Testis (tissue), 2 donors: ENCODE data around the gene OR6C65.

Source experiments
- POLR2A ChIP-seq: fragments of 450-650 bp; IDR thresholded peaks from one replicate; pipeline ENCODE4 v1.6.1; 2017; ENCODE audit warnings: antibody characterized with exemption, mild to moderate bottlenecking, moderate library complexity
- TF ChIP-seq, protein P1 (sequence below), 3 experiments: fragments of 450-650 bp in 2 of 3; fragments of 200-600 bp in 1 of 3; sonication (generic) in 1 of 3; IDR thresholded peaks; one replicate each; pipeline ENCODE4 v1.5.1; 2016 to 2019; ENCODE audit warnings: antibody characterized with exemption in 3 of 3, mild to moderate bottlenecking in 2 of 3, moderate library complexity in 1 of 3

DNA sequence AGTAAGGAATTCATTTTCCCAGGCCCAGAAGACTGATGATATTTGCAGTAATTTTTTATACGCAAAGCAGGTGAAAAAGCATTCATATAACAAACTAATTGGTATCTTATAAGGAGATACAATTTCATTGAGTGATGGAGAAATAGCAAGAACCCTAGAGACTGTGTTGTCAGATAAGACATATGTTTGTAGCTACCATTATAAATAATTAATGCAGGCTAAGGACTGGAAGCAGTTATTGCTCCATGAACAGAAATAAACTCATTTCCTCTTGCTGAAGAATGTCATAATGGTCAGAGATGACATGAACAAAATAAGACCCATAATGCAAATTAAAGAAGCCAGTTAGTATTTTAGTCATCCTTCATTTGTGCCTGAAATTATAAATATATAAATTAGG is 45.0 kb downstream of the OR6C65 start:
- TF ChIP-seq, protein P1, sequence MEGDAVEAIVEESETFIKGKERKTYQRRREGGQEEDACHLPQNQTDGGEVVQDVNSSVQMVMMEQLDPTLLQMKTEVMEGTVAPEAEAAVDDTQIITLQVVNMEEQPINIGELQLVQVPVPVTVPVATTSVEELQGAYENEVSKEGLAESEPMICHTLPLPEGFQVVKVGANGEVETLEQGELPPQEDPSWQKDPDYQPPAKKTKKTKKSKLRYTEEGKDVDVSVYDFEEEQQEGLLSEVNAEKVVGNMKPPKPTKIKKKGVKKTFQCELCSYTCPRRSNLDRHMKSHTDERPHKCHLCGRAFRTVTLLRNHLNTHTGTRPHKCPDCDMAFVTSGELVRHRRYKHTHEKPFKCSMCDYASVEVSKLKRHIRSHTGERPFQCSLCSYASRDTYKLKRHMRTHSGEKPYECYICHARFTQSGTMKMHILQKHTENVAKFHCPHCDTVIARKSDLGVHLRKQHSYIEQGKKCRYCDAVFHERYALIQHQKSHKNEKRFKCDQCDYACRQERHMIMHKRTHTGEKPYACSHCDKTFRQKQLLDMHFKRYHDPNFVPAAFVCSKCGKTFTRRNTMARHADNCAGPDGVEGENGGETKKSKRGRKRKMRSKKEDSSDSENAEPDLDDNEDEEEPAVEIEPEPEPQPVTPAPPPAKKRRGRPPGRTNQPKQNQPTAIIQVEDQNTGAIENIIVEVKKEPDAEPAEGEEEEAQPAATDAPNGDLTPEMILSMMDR (IDR thresholded peaks at IDR 0.05) = no peak
- TF ChIP-seq POLR2A = no peak
